Activated CD4-positive, alpha-beta T cell treated with anti-CD3 and anti-CD28 coated beads, Interleukin-2, Interleukin-6, amounts not matched to agents 100 ng/mL and 50 ng/mL, durations not matched to agents 16 hours and 8 hours (primary cell): ENCODE results near the gene HEMK1.

Experiments
- DNase-seq: peaks from one replicate; pipeline ENCODE4 v3.0.0-alpha.2; 2020

The HEMK1 gene

GRCh38 chr3:50603261-50604109 lies 34.2 kb downstream of the HEMK1 start:
- DNase-seq, result no peak

DNA sequence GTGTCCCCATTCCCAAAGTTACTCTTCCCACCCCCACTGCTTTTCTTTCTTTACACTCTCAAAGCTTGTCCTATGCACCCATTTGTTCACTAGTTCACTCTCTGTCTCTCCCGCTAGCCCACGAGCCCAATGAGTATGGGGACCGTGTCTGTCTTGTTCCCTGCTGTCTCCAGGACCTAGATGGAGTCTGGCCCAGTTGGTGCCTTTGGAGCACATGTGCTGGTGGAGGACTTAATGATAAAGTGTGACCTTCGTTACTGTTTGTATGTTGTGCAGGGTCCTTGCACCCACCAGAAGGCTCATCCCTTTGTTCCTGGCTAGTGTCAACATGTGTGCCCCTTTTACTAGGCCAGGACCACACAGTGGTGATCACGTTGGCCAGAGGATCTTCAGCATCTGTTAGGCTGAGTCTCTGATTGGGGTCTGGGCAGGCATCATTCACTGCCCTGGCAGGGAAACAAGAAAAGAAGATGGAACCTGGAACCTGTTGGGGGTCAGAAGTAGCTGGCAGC lies 34.8 kb downstream of the HEMK1 start:
- no peak for DNase-seq

GRCh38 chr3:50604628-50605588 lies 35.6 kb downstream of the HEMK1 start:
- no peak for DNase-seq

GRCh38 chr3:50605901-50606326 lies 36.6 kb downstream of the HEMK1 start:
- DNase-seq, result no peak

DNA sequence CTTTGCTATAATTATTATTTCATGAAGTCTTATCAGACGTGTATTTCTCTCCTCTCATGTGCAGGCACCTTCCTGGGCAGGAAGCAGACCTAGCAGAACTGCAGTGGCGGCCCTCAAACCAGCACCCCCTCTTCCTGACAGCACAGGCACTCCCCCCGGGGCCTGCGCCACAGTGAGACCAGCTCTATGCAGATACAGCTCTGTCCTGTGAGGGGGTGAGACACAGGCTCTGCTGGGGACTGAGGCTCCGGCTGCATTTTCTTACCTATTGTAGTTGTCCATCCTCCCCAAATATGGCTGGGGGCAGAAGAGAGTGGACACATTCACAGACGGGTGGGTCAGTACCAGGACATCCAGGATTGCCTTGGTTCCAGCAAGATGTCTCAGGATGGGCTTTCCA lies 37.3 kb downstream of the HEMK1 start:
- DNase-seq, result no peak

GRCh38 chr3:50607271-50608091 lies 38.2 kb downstream of the HEMK1 start:
- no peak for DNase-seq

DNA sequence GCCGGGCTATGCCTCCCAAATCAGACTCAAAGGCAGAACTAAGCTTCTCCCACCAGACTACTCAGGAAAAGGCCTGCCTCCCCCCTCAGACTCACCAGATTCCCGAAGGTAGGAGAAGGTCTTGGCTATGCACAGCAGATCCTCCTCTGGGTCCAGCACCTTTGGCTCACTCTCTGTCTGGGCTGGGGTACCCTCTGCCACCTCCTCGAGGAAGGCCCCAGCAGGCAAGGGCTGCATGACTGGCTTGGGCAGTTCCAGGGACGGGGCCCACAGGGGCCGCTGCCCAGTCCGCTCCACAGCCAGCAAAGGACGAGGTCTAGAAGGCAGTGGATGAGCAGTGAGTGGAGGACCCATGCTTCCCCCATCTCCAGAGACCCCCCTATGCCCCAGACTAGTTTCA lies 39.0 kb downstream of the HEMK1 start:
- DNase-seq, result no peak

DNA sequence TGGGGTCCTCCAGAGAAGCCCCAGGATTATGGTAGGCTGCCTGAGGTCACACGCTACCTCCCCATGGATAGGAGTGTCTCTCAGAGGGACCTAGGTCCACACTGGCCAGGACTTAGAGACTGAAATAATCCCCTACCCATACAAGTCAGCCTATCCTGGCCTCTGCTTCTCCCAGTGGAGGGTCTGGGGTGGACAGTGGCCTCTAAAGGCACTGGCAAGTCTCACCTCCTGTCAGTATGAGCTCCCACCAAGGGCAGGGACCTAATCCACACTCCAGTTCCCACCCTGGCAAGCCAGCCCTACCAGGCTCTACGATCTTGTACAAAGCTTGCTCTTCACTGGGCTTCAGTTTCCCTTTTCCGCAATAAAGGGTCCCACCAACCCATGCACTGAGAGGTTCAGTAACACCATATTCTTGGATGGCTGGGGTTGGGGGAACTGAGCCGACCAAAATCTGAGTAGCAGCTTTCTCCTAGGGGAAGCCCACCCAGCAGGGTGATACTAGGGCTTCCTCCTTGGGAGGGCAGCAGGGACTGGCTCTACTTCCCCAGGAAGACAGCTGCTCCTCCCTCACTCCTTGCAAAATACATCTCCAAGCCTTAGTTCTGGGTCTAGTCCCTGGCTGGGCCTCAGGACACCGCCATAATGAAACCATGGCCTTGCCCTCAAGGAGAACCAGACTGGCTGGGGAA lies 39.9 kb downstream of the HEMK1 start:
- DNase-seq, result no peak

DNA sequence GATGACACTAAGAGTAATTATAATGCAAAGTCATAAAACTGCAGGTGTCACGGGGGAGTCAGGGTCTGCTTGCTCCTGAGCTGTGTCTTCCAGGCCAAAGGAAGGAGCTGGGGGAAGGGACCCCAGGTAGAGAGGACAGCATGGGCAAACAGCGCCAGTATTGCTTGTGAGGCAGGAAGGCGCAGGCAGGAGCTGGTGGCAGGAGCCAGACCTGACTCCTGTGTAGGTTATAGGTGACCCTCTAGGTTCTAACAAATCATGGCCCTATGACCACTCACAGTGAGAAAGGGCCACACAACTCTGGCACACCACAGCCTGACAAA lies 40.4 kb downstream of the HEMK1 start:
- DNase-seq, result no peak

GRCh38 chr3:50610181-50610971 lies 41.1 kb downstream of the HEMK1 start:
- DNase-seq, result no peak

DNA sequence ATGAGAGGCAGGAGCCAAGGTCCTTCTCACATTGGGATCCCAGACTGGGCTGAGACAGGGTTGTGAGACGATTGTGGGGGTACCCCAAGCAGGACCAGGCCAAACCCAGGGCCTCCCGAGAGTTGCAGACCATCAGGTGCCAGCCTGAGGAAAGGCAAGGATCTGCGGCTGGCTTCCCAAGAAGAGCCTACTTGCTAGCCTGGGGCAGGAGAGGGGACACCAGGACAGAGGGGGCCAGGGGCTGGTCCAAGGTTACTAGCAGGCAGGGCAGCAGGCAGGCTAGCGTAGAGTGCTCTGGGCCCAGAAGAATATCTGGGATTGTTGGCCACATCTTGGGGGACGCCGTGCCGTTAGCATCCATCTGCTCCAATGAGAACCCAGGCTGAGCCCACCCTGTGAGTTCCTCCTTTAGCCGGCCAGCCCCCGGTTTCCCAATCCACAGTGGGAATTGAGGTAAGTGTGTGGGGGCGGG lies 41.7 kb downstream of the HEMK1 start:
- no peak for DNase-seq

- peak; percentile 99 for DNase-seq
These were observed 42.3 kb downstream of the HEMK1 start, which contains the start of gene CISH for GRCh38 chr3:50611464-50612233. TSS of gene CISH (minus strand) at chr3:50611774. CDS start at chr3:50611650, 124 bp downstream.

- no peak for DNase-seq
These were observed 43.0 kb downstream of the HEMK1 start for GRCh38 chr3:50612234-50612882.

DNA sequence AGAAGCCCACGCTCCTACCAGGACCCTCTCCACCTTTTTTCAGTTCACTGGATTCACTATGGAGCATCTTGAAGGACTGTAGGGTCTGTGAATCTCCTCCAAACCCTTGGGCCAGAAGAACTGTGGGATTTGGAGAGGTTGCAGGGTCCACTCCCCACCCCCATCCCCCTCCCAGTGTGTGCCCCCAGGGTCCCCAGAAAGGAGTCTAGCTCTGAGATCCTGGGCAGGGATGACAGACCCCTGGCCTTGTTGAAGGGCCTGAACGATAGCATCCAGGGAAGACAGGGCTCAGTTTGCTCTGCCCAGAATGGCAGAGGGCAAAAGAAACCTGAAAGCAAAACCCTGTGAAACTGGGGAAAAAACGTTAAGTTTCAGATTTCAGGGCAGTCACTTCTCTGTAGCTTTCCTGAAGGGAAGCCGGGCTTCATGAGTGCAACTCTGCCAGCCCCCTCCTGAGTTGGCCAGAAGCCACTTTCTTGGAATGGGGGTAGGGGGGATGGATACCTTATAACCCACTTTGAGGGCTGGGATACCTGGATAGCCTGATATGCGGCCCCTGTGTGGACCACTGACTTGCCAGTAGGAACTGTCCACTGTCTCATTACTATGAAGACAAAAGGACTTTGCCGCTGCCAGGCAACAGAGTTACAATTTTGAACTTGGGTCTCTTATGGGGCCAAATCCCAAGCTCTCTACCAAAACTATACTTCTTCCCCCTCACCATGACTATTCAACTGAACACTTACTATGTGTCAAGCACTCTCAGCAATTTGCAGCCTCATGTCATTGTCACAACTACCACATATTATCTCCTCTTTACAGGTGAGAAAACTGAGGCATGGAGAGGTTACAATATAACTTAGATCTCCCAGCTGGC lies 43.9 kb downstream of the HEMK1 start:
- no peak for DNase-seq

- no peak for DNase-seq
These were observed 45.9 kb downstream of the HEMK1 start for GRCh38 chr3:50615190-50615589.

DNA sequence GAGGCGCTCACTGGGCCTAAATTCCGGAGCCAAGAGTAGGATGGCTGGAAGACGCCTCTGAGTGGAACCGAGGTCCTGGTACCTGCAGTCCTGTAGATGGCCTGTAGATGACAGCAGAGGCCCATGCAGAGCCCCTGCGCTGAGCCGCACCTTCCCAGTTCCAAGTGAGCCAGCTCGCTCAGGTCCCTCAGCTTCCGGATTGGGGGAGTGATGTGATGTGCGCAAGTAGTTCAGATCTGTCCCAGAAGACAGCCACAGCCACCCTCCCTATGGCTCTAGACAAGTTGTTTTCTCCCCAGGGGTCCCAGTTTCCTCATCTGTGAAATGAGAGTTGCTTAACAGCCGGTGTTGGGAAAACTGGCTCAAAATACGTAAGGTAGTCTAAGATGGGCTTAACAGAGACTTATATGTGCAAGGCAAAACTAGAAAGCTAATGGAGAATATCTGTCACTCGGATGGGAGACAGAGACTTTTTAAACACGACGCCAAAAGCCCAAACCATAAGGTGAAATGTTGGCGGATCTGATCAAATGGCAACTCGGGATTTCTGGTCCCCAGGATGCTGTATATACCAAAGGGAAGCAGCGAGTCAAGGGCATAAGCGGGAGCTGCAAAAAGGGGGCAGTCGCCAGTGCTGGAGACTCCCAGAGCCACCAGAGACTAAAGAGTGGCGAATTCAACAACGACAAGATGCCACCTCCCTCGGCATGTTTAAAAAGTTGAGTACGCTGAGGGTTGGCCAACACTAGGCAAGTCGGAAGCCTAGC lies 46.9 kb downstream of the HEMK1 start:
- DNase-seq, result peak; percentile 91

GRCh38 chr3:50616770-50617095 lies 47.4 kb downstream of the HEMK1 start:
- DNase-seq, result peak; percentile 97
